Measurements from ENCODE around the gene CIBAR2.
"Not testable (repeated sequence)": the region's sequence is repeated elsewhere in the genome, so short reads cannot be mapped to it uniquely, and the experiment has no call there.

CIBAR2 gene

GRCh38 chr16:85065099-85065498 is 47.2 kb downstream of the CIBAR2 start:
- Mint-ChIP-seq H3K4me1 (peaks cover 10% of the 10 kb centered on the region), H3K9me3 (no peaks in the 10 kb centered on the region), H3K4me3 (no peak overlapping the region), H3K27ac (no peak overlapping the region), H3K27me3 (no peaks in the 10 kb centered on the region), H3K36me3 (ENCODE audit: low read depth) (no peaks in the 10 kb centered on the region)
- no peak for DNase-seq
- no peak for ATAC-seq

GRCh38 chr16:85064186-85064585 is 48.1 kb downstream of the CIBAR2 start:
- Mint-ChIP-seq H3K9me3 (no peaks in the 10 kb centered on the region), H3K4me1 (peaks cover 10% of the 10 kb centered on the region), H3K27me3 (no peaks in the 10 kb centered on the region), H3K36me3 (ENCODE audit: low read depth) (no peaks in the 10 kb centered on the region), H3K4me3 (no peak overlapping the region), H3K27ac (no peak overlapping the region)
- ATAC-seq (no peak), DNase-seq (no peak)

- H3K4me1 Mint-ChIP-seq, result peaks cover 13% of the 10 kb centered on the region
- DNase-seq (no peak), ATAC-seq (no peak)
- H3K36me3 Mint-ChIP-seq (ENCODE audit: low read depth), result no peaks in the 10 kb centered on the region
- H3K27ac Mint-ChIP-seq, result no peak overlapping the region
- no peaks in the 10 kb centered on the region for H3K27me3 Mint-ChIP-seq
- H3K4me3 Mint-ChIP-seq, result no peak overlapping the region
- H3K9me3 Mint-ChIP-seq, result no peaks in the 10 kb centered on the region
These were observed 49.4 kb downstream of the CIBAR2 start for GRCh38 chr16:85062845-85063244.

GRCh38 chr16:85062323-85062722 is 49.9 kb downstream of the CIBAR2 start:
- Mint-ChIP-seq H3K27me3 (no peaks in the 10 kb centered on the region), H3K36me3 (ENCODE audit: low read depth) (no peaks in the 10 kb centered on the region), H3K4me3 (no peak overlapping the region), H3K27ac (no peak overlapping the region), H3K4me1 (peaks cover 17% of the 10 kb centered on the region), H3K9me3 (no peaks in the 10 kb centered on the region)
- DNase-seq, result no peak
- no peak for ATAC-seq

GRCh38 chr16:85061566-85061965 is 50.7 kb downstream of the CIBAR2 start:
- ATAC-seq (no peak), DNase-seq (no peak)
- peaks cover 25% of the 10 kb centered on the region for H3K4me1 Mint-ChIP-seq
- no peaks in the 10 kb centered on the region for H3K9me3 Mint-ChIP-seq
- no peaks in the 10 kb centered on the region for H3K36me3 Mint-ChIP-seq (ENCODE audit: low read depth)
- H3K4me3 Mint-ChIP-seq, result no peak overlapping the region
- H3K27ac Mint-ChIP-seq, result peak overlapping the region; percentile 5
- H3K27me3 Mint-ChIP-seq, result no peaks in the 10 kb centered on the region

GRCh38 chr16:85058909-85059308 is 53.4 kb downstream of the CIBAR2 start:
- H3K27ac Mint-ChIP-seq, result no peak overlapping the region
- H3K36me3 Mint-ChIP-seq (ENCODE audit: low read depth), result no peaks in the 10 kb centered on the region
- H3K4me3 Mint-ChIP-seq, result no peak overlapping the region
- H3K4me1 Mint-ChIP-seq, result peaks cover 46% of the 10 kb centered on the region
- ATAC-seq (no peak), DNase-seq (no peak)
- no peaks in the 10 kb centered on the region for H3K27me3 Mint-ChIP-seq
- no peaks in the 10 kb centered on the region for H3K9me3 Mint-ChIP-seq

- Mint-ChIP-seq H3K27ac (peak overlapping the region; percentile 57), H3K4me1 (peaks cover 48% of the 10 kb centered on the region), H3K27me3 (no peaks in the 10 kb centered on the region), H3K4me3 (no peak overlapping the region), H3K9me3 (no peaks in the 10 kb centered on the region), H3K36me3 (ENCODE audit: low read depth) (no peaks in the 10 kb centered on the region)
- no peak for DNase-seq
- no peak for ATAC-seq
These were observed 54.3 kb downstream of the CIBAR2 start for GRCh38 chr16:85057948-85058347.

GRCh38 chr16:85057212-85057889 is 54.9 kb downstream of the CIBAR2 start:
- no peaks in the 10 kb centered on the region for H3K9me3 Mint-ChIP-seq
- no peak overlapping the region for H3K4me3 Mint-ChIP-seq
- DNase-seq (no peak), ATAC-seq (no peak)
- H3K36me3 Mint-ChIP-seq (ENCODE audit: low read depth), result peaks cover 2% of the 10 kb centered on the region
- no peaks in the 10 kb centered on the region for H3K27me3 Mint-ChIP-seq
- H3K27ac Mint-ChIP-seq, result peak overlapping the region; percentile 90
- H3K4me1 Mint-ChIP-seq, result peaks cover 48% of the 10 kb centered on the region

GRCh38 chr16:85056211-85056748 is 56.0 kb downstream of the CIBAR2 start:
- peak; percentile 16 for DNase-seq
- Mint-ChIP-seq H3K27me3 (no peaks in the 10 kb centered on the region), H3K4me3 (peak overlapping the region; percentile 73), H3K36me3 (ENCODE audit: low read depth) (peaks cover 2% of the 10 kb centered on the region), H3K4me1 (peaks cover 40% of the 10 kb centered on the region), H3K27ac (peak overlapping the region; percentile 90), H3K9me3 (no peaks in the 10 kb centered on the region)
- ATAC-seq, result no peak

GRCh38 chr16:85055493-85056210 is 56.6 kb downstream of the CIBAR2 start:
- Mint-ChIP-seq H3K4me1 (peaks cover 39% of the 10 kb centered on the region), H3K9me3 (no peaks in the 10 kb centered on the region), H3K27ac (peak overlapping the region; percentile 90), H3K27me3 (no peaks in the 10 kb centered on the region), H3K36me3 (ENCODE audit: low read depth) (peaks cover 2% of the 10 kb centered on the region), H3K4me3 (peak overlapping the region; percentile 73)
- DNase-seq (peak; percentile 62), ATAC-seq (peak; percentile 93)

GRCh38 chr16:85054948-85055492 is 57.3 kb downstream of the CIBAR2 start:
- no peak for DNase-seq

GRCh38 chr16:85054321-85054720 is 58.0 kb downstream of the CIBAR2 start:
- H3K4me1 Mint-ChIP-seq, result peaks cover 43% of the 10 kb centered on the region
- H3K4me3 Mint-ChIP-seq; H3K36me3 Mint-ChIP-seq (ENCODE audit: low read depth); H3K27me3 Mint-ChIP-seq; DNase-seq; H3K27ac Mint-ChIP-seq; H3K9me3 Mint-ChIP-seq; ATAC-seq: not testable (repeated sequence)

More at GRCh38 chr16:85054948-85055492, 57.3 kb downstream of the CIBAR2 start:
- H3K4me1 Mint-ChIP-seq, result peaks cover 43% of the 10 kb centered on the region
- no peaks in the 10 kb centered on the region for H3K9me3 Mint-ChIP-seq
- no peak for ATAC-seq
- peaks cover 2% of the 10 kb centered on the region for H3K36me3 Mint-ChIP-seq (ENCODE audit: low read depth)
- no peaks in the 10 kb centered on the region for H3K27me3 Mint-ChIP-seq
- peak overlapping the region; percentile 73 for H3K4me3 Mint-ChIP-seq
- H3K27ac Mint-ChIP-seq, result peak overlapping the region; percentile 90

GRCh38 chr16:85052536-85052935 is 59.7 kb downstream of the CIBAR2 start:
- DNase-seq (no peak), ATAC-seq (no peak)
- Mint-ChIP-seq H3K4me3 (no peak overlapping the region), H3K9me3 (no peaks in the 10 kb centered on the region), H3K27me3 (no peaks in the 10 kb centered on the region), H3K4me1 (peaks cover 43% of the 10 kb centered on the region), H3K27ac (no peak overlapping the region), H3K36me3 (ENCODE audit: low read depth) (peaks cover 2% of the 10 kb centered on the region)

GRCh38 chr16:85051683-85052082 is 60.6 kb downstream of the CIBAR2 start:
- Mint-ChIP-seq H3K27me3 (no peaks in the 10 kb centered on the region), H3K36me3 (ENCODE audit: low read depth) (peaks cover 2% of the 10 kb centered on the region), H3K27ac (no peak overlapping the region), H3K4me3 (no peak overlapping the region), H3K4me1 (peaks cover 43% of the 10 kb centered on the region), H3K9me3 (no peaks in the 10 kb centered on the region)
- DNase-seq, result no peak
- ATAC-seq, result no peak

- Mint-ChIP-seq H3K27me3 (no peaks in the 10 kb centered on the region), H3K4me3 (no peak overlapping the region), H3K27ac (no peak overlapping the region), H3K36me3 (ENCODE audit: low read depth) (peaks cover 2% of the 10 kb centered on the region), H3K9me3 (no peaks in the 10 kb centered on the region), H3K4me1 (peaks cover 43% of the 10 kb centered on the region)
- DNase-seq (no peak), ATAC-seq (no peak)
These were observed 61.1 kb downstream of the CIBAR2 start for GRCh38 chr16:85051067-85051581.
